Right ventricle myocardium inferior (tissue), 1 donor: ENCODE results near the gene LAMA4. TPM values are rescaled to one million over a fixed set of nuclear protein-coding genes. Genes with fewer than 3 reads are reported as not detected.

ENCODE experiments used
- ATAC-seq: fragments of 200-7000 bp; cut with Tn5 transposase; one replicate; pipeline ENCODE4 v1.9.1; 2020; ENCODE audit warnings: mild to moderate bottlenecking, moderate library complexity
- DNase-seq: peaks from one replicate; pipeline ENCODE4 v3.0.0; 2021; ENCODE audit errors: missing footprints
- intact Hi-C: fragments of 100-400 bp; cut with DNase I; formaldehyde crosslinking; loops from one replicate; pipeline ENCODE4 v1.11.0; 2022
- total RNA-seq: library from RNA; stranded (reverse); fragmentation: NEBNext Ultra II Directional; extraction: Animal tissue kit (Norgen Biotek cat#: 25700); gene quantifications from one replicate; pipeline ENCODE4 v1.2.1, GENCODE V29; 2021
- donor health status: DM: no; HTN: yes; CAD: no; lungs with severe emphysema.

Gene LAMA4
- total RNA-seq, 1 donor from 2014 or later, result 83.0 TPM

GRCh38 chr6:112223070-112223861, 31.1 kb downstream of the LAMA4 start:
- DNase-seq, result no peak
- intact Hi-C loops, result loop anchor here (2.0 kb wide), 1 partner anchor 14 kb away; no protein-coding TSS in a partner anchor
- ATAC-seq, result peak; percentile 72

GRCh38 chr6:112221981-112222852, 32.1 kb downstream of the LAMA4 start:
- ATAC-seq, result no peak
- intact Hi-C loops, result loop anchor here (2.0 kb wide), 1 partner anchor 15 kb away; no protein-coding TSS in a partner anchor

GRCh38 chr6:112221561-112221960, 32.8 kb downstream of the LAMA4 start:
- no peak for ATAC-seq
- intact Hi-C loops, result no loop called here
- no peak for DNase-seq

More at GRCh38 chr6:112221981-112222852, 32.1 kb downstream of the LAMA4 start:
- DNase-seq, result no peak

GRCh38 chr6:112218563-112218962, 35.8 kb downstream of the LAMA4 start:
- no peak for DNase-seq
- peak; percentile 79 for ATAC-seq
- intact Hi-C loops, result loop anchor here (1.0 kb wide), 1 partner anchor 36 kb away; the partner anchor contains the start of gene LAMA4

- ATAC-seq, result no peak
Measured at GRCh38 chr6:112216662-112217551, 37.5 kb downstream of the LAMA4 start.

GRCh38 chr6:112215488-112216284, 38.7 kb downstream of the LAMA4 start:
- no peak for ATAC-seq
- intact Hi-C loops, result no loop called here
- no peak for DNase-seq

More at GRCh38 chr6:112216662-112217551, 37.5 kb downstream of the LAMA4 start:
- no peak for DNase-seq
- intact Hi-C loops, result no loop called here

- intact Hi-C loops, result no loop called here
- ATAC-seq, result no peak
- DNase-seq, result no peak
Measured at GRCh38 chr6:112214739-112215269, 39.6 kb downstream of the LAMA4 start.

GRCh38 chr6:112210852-112211251, 43.5 kb downstream of the LAMA4 start:
- intact Hi-C loops, result no loop called here
- no peak for ATAC-seq

GRCh38 chr6:112209131-112209530, 45.2 kb downstream of the LAMA4 start:
- no peak for DNase-seq
- intact Hi-C loops, result no loop called here
- no peak for ATAC-seq

More at GRCh38 chr6:112210852-112211251, 43.5 kb downstream of the LAMA4 start:
- DNase-seq, result no peak

GRCh38 chr6:112207776-112208175, 46.6 kb downstream of the LAMA4 start:
- no peak for DNase-seq
- intact Hi-C loops, result no loop called here
- ATAC-seq, result no peak

GRCh38 chr6:112207131-112207530, 47.2 kb downstream of the LAMA4 start:
- no peak for ATAC-seq
- no peak for DNase-seq
- intact Hi-C loops, result no loop called here

- no peak for ATAC-seq
- no peak for DNase-seq
- intact Hi-C loops, result no loop called here
Measured at GRCh38 chr6:112206110-112206458, 48.3 kb downstream of the LAMA4 start.

- ATAC-seq (no peak), DNase-seq (no peak)
- intact Hi-C loops, result no loop called here
Measured at GRCh38 chr6:112205427-112206109, 48.8 kb downstream of the LAMA4 start.

GRCh38 chr6:112204350-112204706, 50.0 kb downstream of the LAMA4 start:
- ATAC-seq (no peak), DNase-seq (no peak)
- intact Hi-C loops, result no loop called here

GRCh38 chr6:112203577-112204349, 50.6 kb downstream of the LAMA4 start:
- DNase-seq, result no peak
- no peak for ATAC-seq
- intact Hi-C loops, result no loop called here

GRCh38 chr6:112202639-112203341, 51.6 kb downstream of the LAMA4 start:
- peak; percentile 20 for ATAC-seq
- intact Hi-C loops, result no loop called here
- DNase-seq, result no peak
